GM21576 (cell line): ENCODE data around the gene DLX2.
"Not testable (repeated sequence)": the region's sequence is repeated elsewhere in the genome, so short reads cannot be mapped to it uniquely, and the experiment has no call there.

ENCODE experiments used
- ATAC-seq: cut with Tn5 transposase; IDR thresholded peaks from one replicate; pipeline ENCODE4 v1.9.1; 2021; ENCODE audit warnings: mild to moderate bottlenecking, moderate library complexity; ENCODE audit not compliant: unreplicated experiment

DLX2 gene

DNA sequence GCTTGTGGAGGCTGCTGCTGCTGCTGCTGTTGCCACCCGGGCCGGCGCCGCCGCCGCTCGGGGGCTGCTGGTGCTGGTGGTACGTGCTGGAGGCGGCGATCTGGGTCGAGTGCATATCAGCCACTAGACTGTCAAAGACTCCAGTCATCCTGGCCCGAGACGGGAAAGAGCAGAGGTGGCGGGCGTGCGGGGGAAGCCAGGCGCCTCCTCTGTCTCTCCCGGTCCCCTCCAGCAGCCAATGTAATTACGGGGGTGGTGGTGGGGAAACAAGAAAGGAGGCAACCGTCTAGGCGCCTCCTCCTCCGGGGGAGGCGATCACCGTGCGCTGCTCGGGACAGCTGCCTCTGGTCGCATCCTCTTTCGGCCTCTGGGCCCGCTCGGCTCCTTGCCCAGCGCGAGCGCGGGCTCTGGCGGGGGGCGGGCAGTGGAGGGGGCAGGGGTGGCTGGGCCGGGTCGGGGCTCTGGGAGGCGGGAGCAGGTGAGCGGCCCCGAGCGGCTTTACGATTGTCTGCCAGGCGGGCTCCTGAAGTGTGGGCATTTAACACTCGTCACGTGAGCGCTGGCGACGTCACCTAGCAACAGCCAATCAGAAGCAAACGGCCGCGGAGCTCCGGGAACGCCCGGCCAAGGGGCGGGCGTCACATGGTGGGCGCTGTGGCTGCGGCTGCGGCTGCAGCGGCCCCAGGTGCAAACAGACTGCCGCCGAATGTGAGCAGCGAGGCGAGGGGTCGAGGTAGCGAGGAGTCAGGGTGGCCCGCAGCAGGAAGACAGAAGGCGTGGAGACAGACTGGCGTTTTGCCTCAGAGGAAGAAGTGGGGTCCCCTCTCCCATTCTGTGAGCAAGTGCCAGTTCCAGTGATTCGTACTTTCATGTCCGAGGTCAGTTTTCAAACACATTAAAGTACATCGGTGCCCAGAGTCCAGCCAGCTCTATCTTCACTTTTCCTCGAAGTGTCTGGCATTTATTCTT is at the start of gene DLX2:
Gene DLX2, minus strand, starts transcription at position 510 of the 969 bp plus-strand sequence. Its CDS starts 362 bp downstream, at position 148.
- peak; percentile 70 for ATAC-seq

GRCh38 chr2:172147944-172148650 is 45.4 kb upstream of the DLX2 start:
- ATAC-seq = no peak

DNA sequence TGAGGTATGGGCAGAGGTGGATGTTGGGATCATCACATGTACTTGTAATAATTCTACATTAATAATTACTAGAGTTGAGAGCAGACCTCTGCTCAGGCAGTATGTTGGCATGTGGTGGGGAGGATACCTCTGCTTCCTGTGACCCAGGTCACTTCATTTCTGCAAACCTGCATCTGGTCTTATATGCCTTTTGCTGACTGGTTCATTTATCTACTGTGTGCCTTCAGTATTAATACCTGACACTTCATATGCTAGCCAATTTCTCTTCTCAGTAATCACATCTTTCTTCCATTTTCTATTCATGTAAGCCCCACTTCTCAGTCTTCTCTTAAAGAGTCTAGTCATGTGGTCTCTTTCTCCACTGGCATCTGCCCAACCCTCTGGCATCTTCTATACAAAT is 41.1 kb upstream of the DLX2 start:
- ATAC-seq = no peak

DNA sequence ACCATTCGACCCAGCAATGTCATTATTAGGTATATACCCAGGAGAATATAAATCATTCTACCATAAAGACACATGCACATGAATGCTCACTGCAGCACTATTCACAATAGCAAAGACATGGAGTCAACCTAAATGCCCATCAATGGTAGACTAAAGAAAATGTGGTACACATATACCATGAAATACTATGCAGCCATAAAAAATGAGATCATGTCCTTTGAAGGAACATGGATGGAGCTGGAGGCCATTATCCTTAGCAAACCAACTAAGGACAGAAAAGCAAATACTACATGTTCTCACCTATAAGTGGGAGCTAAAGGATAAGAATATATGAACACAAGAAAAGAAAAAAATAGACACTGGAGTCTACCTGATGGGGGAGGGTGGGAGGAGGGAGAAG is 36.0 kb upstream of the DLX2 start:
- not testable (repeated sequence) for ATAC-seq

- no peak for ATAC-seq
These were observed 35.2 kb upstream of the DLX2 start for GRCh38 chr2:172137943-172138342.

GRCh38 chr2:172137109-172137508 is 34.4 kb upstream of the DLX2 start:
- ATAC-seq = no peak

DNA sequence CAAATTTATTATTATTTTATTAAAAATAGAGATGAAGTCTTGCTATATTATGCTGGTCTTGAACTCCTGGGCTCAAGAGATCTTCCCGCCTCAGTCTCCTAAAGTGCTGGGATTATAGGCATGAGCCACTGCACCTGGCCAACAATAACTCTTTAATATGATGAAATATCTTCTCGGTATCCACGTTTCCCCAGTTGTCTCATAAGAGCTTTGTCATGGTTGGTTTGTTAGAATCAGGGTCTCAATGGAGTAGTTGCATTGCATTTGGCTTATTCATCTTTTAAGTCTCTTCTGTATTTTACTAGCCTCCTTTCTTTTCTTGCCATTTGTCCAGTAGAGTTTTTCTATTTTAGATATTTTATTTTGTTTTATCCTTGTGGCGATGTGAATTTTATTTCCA is 32.7 kb upstream of the DLX2 start:
- no peak for ATAC-seq

GRCh38 chr2:172134270-172134669 is 31.6 kb upstream of the DLX2 start:
- no peak for ATAC-seq

GRCh38 chr2:172131713-172132555 is 29.2 kb upstream of the DLX2 start:
- ATAC-seq = no peak

DNA sequence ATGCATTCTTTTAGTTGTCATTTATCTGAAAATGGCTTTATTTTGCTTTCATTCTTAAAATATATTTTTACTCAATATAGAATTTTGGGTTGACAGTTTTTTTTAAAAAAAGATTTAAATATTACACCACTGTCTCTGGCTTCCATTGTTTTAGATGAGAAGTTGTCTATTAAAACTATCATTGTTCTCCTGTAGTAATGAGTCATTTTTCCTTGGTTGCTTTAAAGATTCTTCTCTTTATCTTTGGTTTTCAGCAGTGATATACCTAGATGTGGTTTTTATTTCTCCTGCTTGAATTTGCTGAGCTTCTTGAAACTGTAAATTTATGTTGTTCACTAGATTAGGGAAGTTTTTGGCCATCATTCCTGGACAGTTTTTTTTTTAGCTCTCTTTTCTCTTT is 26.7 kb upstream of the DLX2 start:
- no peak for ATAC-seq

DNA sequence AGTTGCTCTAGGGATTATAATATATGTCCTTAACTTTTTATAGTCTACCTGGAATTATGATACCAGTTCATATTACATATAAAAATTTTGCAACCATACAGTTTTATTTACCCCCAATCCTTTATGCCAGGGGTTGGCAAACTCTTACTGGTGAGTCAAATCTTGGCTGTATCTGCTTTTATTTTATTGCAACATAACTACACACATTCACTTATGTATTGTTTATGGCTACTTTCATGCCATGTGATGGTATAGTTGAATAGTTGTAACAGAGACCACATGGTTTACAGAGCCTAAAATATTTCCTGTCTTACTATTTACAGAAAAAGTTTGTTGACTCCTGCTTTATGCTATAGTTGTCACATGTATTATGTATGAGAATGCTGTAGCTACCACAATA is 25.8 kb upstream of the DLX2 start:
- ATAC-seq = no peak

- ATAC-seq = no peak
These were observed 17.4 kb upstream of the DLX2 start for GRCh38 chr2:172120118-172120517.

- ATAC-seq = no peak
These were observed 16.4 kb upstream of the DLX2 start for GRCh38 chr2:172119089-172119488.

- no peak for ATAC-seq
These were observed 13.4 kb upstream of the DLX2 start for GRCh38 chr2:172116107-172116506.

DNA sequence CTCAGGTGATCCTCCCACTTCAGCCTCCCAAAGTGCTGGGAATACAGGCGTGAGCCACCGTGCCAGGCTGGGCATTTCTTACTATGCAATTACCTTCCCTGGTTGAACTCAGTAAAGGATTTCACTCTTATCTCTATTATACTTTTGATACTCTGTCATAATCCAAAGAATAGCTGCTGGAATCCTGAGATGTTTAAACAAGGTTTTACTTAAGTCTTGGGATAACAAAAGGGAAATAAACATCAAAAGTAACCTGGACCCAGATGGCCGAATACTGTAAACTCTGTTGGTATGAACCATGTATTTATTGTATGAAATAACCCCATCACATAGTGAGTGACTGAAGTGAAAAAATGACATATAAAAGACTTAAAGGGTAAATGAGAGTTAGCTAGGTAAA is 11.9 kb upstream of the DLX2 start:
- no peak for ATAC-seq

- not testable (repeated sequence) for ATAC-seq
These were observed 11.5 kb upstream of the DLX2 start for GRCh38 chr2:172114176-172114575.

- no peak for ATAC-seq
These were observed 10.9 kb upstream of the DLX2 start for GRCh38 chr2:172113617-172114016.

- no peak for ATAC-seq
These were observed 7.5 kb upstream of the DLX2 start for GRCh38 chr2:172109988-172110811.

GRCh38 chr2:172109256-172109987 is 6.7 kb upstream of the DLX2 start:
- no peak for ATAC-seq

GRCh38 chr2:172108587-172108930 is 5.9 kb upstream of the DLX2 start:
- ATAC-seq = no peak
